ENCODE results near the gene CDK15.
A peak's percentile ranks its signal among the peaks of the same experiment; 100 is the strongest.
"Not testable (repeated sequence)": the region's sequence is repeated elsewhere in the genome, so short reads cannot be mapped to it uniquely, and the experiment has no call there.

CDK15 gene

GRCh38 chr2:201831469-201831868, 25.1 kb downstream of the CDK15 start:
- DNase-seq, result no peak

DNA sequence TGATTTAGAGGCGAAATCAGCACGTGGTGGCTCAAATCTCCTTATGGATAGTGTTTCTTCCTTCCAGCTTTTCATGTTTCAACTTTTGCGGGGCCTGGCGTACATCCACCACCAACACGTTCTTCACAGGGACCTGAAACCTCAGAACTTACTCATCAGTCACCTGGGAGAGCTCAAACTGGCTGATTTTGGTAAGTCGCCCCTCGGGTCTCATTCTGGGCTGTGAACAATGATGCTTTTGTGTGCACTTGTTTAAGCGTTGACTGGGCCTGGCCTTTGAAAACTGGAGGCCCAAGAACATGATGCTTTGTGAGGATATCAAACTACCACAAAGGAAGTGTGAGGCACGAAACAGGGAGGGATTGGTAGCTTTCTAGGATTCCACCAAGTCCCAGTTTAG, 27.4 kb downstream of the CDK15 start:
- DNase-seq, result no peak

DNA sequence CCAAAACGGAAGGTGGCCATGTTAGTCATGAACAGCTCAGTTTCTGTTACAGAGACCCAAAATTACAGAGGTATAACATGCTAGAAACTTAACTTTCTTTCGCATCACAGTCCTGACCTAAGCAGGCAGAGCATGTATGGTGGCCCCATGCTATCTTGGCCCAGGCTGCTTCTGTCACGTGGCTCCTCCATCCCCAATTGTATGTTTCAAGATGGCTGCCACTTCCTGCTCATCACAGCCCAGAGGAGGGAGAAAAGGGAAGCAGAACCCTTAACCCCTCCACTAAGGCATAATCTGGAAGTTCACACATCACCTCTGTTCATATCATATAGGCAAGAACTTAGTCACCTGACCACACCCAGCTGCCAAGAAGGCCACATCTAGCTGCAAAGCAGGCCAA, 28.7 kb downstream of the CDK15 start:
- DNase-seq, result no peak

- DNase-seq, result no peak
Observed at GRCh38 chr2:201837391-201837790, 31.1 kb downstream of the CDK15 start.

- DNase-seq, result no peak
Observed at GRCh38 chr2:201837824-201838431, 31.6 kb downstream of the CDK15 start.

- no peak for DNase-seq
Observed at GRCh38 chr2:201839727-201840126, 33.4 kb downstream of the CDK15 start.

GRCh38 chr2:201840726-201841125, 34.4 kb downstream of the CDK15 start:
- no peak for DNase-seq

DNA sequence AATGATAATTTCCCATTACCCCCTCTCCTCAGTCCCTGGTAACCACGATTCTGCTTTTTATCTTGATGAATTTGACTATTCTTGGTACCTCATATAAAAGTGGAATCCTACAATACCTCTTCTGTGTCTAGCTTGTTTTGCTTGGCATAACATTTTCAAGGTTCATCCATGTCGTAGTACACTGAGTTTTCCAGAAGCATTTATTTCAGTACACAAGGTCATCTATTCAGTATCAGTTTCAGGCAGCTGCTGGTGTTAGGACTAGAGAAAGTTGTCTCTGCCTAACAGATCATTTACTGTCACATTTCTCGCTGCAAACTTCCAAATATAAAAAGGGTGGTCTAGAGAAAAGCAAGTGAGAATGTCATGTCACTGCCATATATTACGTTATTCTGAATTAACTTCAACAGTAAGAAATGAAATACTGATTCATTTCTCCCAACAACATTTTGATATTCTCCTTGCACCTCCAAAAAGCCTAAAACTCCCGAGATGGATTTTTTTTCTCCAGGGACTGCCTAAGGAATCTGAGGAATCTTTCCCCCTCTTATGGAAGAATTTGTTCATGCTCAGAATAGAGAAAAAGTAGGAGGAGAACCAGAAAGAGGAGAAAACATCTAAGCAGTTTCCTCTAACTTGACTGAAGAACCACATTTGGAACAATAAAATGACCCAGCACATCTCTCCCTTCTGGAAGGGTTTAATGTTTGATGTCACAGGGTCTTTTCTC, 36.0 kb downstream of the CDK15 start:
- DNase-seq, result no peak

- not testable (repeated sequence) for DNase-seq
Observed at GRCh38 chr2:201844922-201845321, 38.6 kb downstream of the CDK15 start.

DNA sequence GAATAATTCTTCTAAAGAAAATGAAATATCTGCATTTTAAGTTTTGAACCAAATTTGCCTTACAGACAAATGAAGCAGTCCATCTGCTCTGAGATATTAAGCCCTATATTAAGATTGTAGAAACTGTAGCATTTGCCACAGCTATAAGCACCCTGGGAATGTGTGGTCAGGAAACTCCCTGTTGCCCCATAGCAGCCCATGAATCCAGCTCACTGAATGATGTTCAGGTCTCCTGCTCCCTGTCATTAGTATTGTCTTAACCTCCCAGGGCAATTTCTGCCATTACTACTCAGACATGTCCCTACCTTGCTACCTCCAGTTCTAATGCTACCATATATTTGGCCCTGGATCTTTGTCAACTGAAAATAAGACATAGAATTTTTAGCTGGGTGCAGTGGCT, 41.1 kb downstream of the CDK15 start:
- no peak for DNase-seq

DNA sequence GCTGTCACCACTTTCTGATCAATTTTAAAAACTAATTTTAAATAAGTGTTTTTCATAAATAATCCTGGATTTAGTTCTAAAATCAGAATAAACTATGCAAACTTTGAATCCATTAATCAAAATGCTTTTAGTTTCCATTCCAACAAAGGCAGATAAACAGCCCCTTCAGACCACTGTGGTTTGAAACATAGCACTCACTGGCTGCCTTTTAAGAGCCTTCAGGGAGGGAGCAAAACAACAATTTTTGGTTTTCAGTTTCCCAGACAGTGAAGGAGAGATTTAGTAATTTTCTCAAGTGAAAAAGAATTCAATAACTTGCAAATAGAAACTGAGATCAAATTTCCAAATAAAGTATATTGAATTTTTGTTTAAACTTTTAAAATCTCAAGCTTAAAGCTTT, 46.1 kb downstream of the CDK15 start:
- no peak for DNase-seq

DNA sequence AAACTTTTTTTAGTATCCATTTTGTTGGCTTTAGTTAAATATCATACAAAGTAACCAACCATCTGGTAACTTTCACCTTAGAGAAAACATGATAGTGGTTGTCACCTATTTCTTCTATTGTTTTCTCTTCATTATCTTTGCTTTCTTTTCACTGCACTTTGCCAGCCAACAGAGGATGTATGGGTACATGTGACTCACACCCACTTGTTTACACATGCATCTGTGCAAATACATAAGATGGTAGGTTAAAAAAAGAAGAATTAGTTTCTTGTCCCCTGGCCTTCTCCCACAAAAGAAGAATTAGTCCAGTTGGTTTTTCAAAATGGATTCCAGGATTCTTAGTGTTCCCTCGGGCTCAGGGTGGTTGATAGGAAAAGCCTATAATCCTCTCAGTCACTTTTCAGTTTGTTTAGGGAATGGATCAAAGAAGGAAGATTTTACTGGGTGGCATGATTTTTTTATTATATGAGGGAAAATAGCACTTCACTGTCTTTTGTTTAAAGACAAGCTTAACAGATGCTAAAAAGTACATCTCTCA, 46.6 kb downstream of the CDK15 start:
- no peak for DNase-seq

DNA sequence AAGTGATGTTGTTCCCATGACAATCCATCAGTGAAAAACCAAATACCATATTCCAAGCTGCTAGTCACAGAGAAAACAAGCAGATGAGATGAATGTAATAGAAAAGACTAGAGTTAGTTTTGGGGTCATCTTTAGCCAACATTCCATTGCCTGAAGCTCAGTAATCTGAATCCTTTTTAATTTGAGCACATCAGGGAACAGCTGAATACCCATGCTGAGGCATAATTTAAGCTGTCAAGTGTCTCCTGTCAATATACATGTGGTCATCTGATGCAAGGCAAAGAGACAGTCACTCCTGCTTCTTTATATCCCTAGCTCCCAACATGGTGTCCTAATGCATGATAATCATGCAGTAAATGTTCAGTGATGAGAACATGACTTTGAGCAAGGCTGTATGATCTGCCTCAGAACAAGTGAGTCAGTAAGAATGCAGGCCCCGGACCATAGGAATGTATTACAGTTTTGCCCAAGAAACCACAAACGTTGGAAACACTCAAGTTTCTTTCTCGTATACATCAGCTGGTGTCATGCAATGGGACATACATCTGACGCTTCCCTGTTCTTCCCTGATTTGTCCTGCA, 48.0 kb downstream of the CDK15 start:
- no peak for DNase-seq

GRCh38 chr2:201854841-201855240, 48.5 kb downstream of the CDK15 start:
- no peak for DNase-seq

GRCh38 chr2:201855356-201855755, 49.0 kb downstream of the CDK15 start:
- no peak for DNase-seq

- no peak for DNase-seq
Observed at GRCh38 chr2:201857326-201857725, 51.0 kb downstream of the CDK15 start.

DNA sequence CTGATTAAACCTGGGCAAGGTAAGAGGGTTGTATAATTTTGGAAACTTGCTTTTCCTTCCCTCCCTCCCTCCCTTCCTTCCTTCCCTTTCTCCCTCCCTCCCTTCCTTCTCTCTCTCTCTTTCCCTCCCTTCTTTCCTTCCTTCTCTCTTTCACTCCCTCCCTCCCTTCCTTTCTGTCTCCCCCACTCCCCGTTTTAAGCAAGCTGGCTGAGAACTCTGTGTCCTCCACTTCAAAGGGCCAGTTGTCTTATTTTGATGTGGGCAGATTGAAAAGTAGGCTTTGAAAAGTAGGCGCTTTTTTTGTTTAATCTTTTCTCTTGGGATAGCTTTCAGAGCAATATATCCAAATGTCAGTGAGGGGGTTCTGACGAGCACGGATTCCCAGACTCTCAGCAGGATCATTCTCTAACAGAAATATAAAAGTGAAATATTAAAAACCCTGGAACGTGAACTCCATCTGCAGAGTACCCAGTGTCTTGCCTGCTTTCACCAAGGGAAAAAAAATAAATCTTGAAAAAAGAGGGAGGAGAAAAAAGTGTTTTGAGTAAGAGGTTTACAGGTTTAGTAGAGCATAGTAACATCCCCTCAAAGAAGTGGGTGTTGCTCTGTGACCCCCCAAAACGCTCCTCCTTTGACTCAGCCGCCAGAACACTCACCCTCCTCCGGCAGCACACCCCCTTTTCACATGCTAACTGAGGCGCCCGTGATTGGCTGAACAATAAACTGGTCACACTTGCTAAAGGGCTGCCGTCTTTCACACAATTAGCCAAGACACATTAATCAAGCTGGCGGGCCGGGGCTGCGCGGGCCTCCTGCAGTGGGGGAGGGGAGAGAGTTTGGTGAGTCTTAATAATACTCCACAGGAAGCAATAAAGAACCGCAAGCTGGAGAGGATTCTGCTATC, 52.2 kb downstream of the CDK15 start:
- DNase-seq, result no peak

DNA sequence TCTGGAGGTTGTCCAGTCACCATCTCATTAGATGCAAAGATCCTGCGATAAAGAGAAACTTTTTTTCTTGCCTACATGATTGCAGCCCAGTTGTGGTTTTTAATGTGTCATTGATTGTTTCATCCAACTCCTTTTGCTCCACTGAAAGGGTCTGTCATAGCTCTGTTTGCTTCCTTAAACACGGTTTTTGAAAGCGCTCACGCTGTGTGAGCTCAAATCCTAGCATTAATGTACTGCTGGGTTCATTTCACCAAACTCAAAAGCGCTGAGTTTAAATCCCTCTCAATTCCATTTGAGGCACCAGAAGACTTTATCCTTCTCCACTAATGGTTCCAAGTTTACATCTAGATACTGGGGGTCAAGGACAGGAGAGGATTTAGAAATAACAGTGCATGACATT, 53.6 kb downstream of the CDK15 start:
- no peak for DNase-seq

- peak; percentile 65 to 73 for DNase-seq
Observed at GRCh38 chr2:201860636-201861066, 54.3 kb downstream of the CDK15 start.

GRCh38 chr2:201862843-201863242, 56.5 kb downstream of the CDK15 start:
- no peak for DNase-seq

- DNase-seq, result no peak
Observed at GRCh38 chr2:201866643-201867473, 60.5 kb downstream of the CDK15 start.

GRCh38 chr2:201871471-201871870, 65.1 kb downstream of the CDK15 start:
- DNase-seq, result no peak
